ENCODE data around the gene FBXO9. TPM values are rescaled to one million over a fixed set of nuclear protein-coding genes. Genes with fewer than 3 reads are reported as not detected.

FBXO9 gene
- polyA plus RNA-seq, 1 of the 3 experiments (the other 2 are of a cell fraction) = 61.9 TPM

GRCh38 chr6:53066874-53067706 is 1.9 kb downstream of the FBXO9 start:
- Histone ChIP-seq H3K36me3 (replicated peaks in 1 of 2; ENCODE audit: control insufficient read depth in 1 of 2, insufficient read depth in 2 of 2, low read length in 1 of 2) (peaks cover 18 to 21% of the 10 kb centered on the region in 2 experiments), H3K79me2 (ENCODE audit: insufficient read depth) (peaks cover 56% of the 10 kb centered on the region), H3K27ac (ENCODE audit: low read depth in 2 of 2, low read length in 1 of 2) (no peak overlapping the region), H3K9ac (no peak overlapping the region), H2AFZ (ENCODE audit: low read depth) (no peak overlapping the region), H3F3A (replicated peaks; ENCODE audit: insufficient read depth) (peaks cover 3% of the 10 kb centered on the region), H3K4me3 (ENCODE audit: low read depth in 2 of 2, low read length in 1 of 2) (peak overlapping the region in 1 of 2 experiments; percentile 83; a peak in 1 of 4 replicates), H3K27me3 (ENCODE audit: insufficient read depth) (no peaks in the 10 kb centered on the region), H3K9me3 (no peaks in the 10 kb centered on the region), H3K9me2 (no peaks in the 10 kb centered on the region), H3K4me1 (ENCODE audit: control insufficient read depth in 1 of 2, insufficient read depth in 2 of 2, low read depth in 1 of 2, low read length in 1 of 2) (peaks cover 11 to 12% of the 10 kb centered on the region in 2 experiments; a peak in 3 of 4 replicates), H4K20me1 (ENCODE audit: insufficient read depth) (peaks cover 7% of the 10 kb centered on the region; the same call in 1 of the 2 replicates), H3K4me2 (peak overlapping the region; percentile 98)
- CTCF ChIA-PET = interaction anchor here (0.6 to 3.7 kb wide), 9 partner anchors 10 to 661 kb away, joined by 3 to 32 read pairs (median 3); partner anchors contain the start of gene GSTA4
- POLR2A ChIA-PET = interaction anchor here (0.8 to 1.1 kb wide), 2 partner anchors 72 to 73 kb away, joined by 3 to 4 read pairs; partner anchors contain the start of gene GSTA4
- WGBS (ENCODE audit: low lambda C conversion rate) = 92% methylated on average over 4 of the region's 4 CpGs
- TF ChIP-seq CTCF (IDR thresholded peaks at IDR 0.05) (no peak), RFX5 (IDR thresholded peaks at IDR 0.05; ENCODE audit: low read length) (no peak), RXRA (IDR thresholded peaks at IDR 0.05; ENCODE audit: borderline replicate concordance, low read depth) (no peak), FOXM1 (IDR thresholded peaks at IDR 0.05; ENCODE audit: low read depth) (no peak), TEAD4 (IDR thresholded peaks at IDR 0.05; ENCODE audit: borderline replicate concordance, insufficient read depth) (no peak), REST (IDR thresholded peaks at IDR 0.05; ENCODE audit: low read depth, low read length) (no peak)
- no peak for DNase-seq

- H3K79me2 ChIP-seq (ENCODE audit: insufficient read depth) = peaks cover 60% of the 10 kb centered on the region
Measured at GRCh38 chr6:53067849-53068361, 2.7 kb downstream of the FBXO9 start.

More at GRCh38 chr6:53067849-53068361, 2.7 kb downstream of the FBXO9 start:
- peaks cover 21 to 26% of the 10 kb centered on the region in 2 experiments for H3K36me3 ChIP-seq (replicated peaks in 1 of 2; ENCODE audit: control insufficient read depth in 1 of 2, insufficient read depth in 2 of 2, low read length in 1 of 2)
- peaks cover 7% of the 10 kb centered on the region; the same call in 1 of the 2 replicates for H4K20me1 ChIP-seq (ENCODE audit: insufficient read depth)
- WGBS (ENCODE audit: low lambda C conversion rate) = 83% methylated on average over 1 of the region's 1 CpG
- TF ChIP-seq TEAD4 (IDR thresholded peaks at IDR 0.05; ENCODE audit: borderline replicate concordance, insufficient read depth) (no peak), RXRA (IDR thresholded peaks at IDR 0.05; ENCODE audit: borderline replicate concordance, low read depth) (no peak), REST (IDR thresholded peaks at IDR 0.05; ENCODE audit: low read depth, low read length) (no peak), GATA2 (CRISPR knock-in tag; IDR thresholded peaks at IDR 0.05) (0 out of 2 replicates have a peak, but pooled peaks have one; percentile 17)
- H3K27me3 ChIP-seq (ENCODE audit: insufficient read depth) = no peaks in the 10 kb centered on the region
- no peak overlapping the region for H3K27ac ChIP-seq (ENCODE audit: low read depth in 2 of 2, low read length in 1 of 2)
- no peaks in the 10 kb centered on the region for H3K9me2 ChIP-seq
- no peak overlapping the region for H3K9ac ChIP-seq
- ChIA-PET POLR2A (interaction anchor here (0.8 kb wide), 1 partner anchor 73 kb away, joined by 3 read pairs; the partner anchor contains the start of gene GSTA4), CTCF (interaction anchor here (0.6 to 3.7 kb wide), 6 partner anchors 9 to 660 kb away, joined by 3 to 32 read pairs (median 3); partner anchors contain the start of gene GSTA4)
- H3F3A ChIP-seq (replicated peaks; ENCODE audit: insufficient read depth) = peaks cover 5% of the 10 kb centered on the region
- H3K4me1 ChIP-seq (ENCODE audit: control insufficient read depth in 1 of 2, insufficient read depth in 2 of 2, low read depth in 1 of 2, low read length in 1 of 2) = peaks cover 8 to 9% of the 10 kb centered on the region in 2 experiments; a peak in 3 of 4 replicates
- peak; percentile 9 for DNase-seq
- H2AFZ ChIP-seq (ENCODE audit: low read depth) = no peak overlapping the region
- no peak overlapping the region for H3K4me2 ChIP-seq
- H3K9me3 ChIP-seq = no peaks in the 10 kb centered on the region
- H3K4me3 ChIP-seq (ENCODE audit: low read depth in 2 of 2, low read length in 1 of 2) = no peak overlapping the region

All from SK-N-SH (cell line).